ENCODE results near the gene FKBP4. TPM values are rescaled to one million over a fixed set of nuclear protein-coding genes. Genes with fewer than 3 reads are reported as not detected.

Gene FKBP4
- total and polyA plus RNA-seq, 2 of the 13 experiments (the other 11 are each of a cell fraction or from before 2014, with no cell fraction given), result 25.7 to 66.1 TPM

DNA sequence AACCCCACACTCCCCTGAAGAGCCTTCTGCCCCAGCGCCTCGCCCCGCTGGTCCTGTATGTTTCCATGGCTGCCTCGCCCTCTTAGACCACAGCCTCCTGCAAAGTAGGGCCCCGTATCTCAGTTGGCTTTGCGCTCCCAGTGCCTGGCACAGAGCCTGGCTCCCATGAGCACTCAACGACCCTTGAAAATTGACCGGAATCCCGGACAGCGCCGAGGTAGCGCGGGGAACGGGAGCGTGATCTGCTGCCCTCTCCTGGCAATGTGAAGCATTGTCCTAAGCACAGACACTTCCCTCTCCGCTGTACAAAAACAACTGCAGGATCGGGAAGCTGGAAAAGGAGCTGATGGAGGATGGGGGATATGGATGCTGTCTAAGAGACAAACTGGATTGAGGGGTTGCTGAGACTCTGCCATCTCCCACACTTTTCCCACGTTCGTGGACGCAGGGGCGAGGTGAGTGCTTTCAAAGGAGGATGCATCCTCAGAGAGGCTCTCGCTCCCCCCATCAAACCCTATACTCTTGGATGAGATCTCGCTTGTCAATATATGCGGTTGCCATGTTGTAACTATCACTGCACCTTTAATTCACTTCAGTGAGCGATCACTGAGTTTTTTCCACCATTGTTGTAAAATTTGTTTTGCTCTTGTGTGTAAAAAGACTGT is 10.7 kb upstream of the FKBP4 start (continued):
- TF ChIP-seq, protein P1, sequence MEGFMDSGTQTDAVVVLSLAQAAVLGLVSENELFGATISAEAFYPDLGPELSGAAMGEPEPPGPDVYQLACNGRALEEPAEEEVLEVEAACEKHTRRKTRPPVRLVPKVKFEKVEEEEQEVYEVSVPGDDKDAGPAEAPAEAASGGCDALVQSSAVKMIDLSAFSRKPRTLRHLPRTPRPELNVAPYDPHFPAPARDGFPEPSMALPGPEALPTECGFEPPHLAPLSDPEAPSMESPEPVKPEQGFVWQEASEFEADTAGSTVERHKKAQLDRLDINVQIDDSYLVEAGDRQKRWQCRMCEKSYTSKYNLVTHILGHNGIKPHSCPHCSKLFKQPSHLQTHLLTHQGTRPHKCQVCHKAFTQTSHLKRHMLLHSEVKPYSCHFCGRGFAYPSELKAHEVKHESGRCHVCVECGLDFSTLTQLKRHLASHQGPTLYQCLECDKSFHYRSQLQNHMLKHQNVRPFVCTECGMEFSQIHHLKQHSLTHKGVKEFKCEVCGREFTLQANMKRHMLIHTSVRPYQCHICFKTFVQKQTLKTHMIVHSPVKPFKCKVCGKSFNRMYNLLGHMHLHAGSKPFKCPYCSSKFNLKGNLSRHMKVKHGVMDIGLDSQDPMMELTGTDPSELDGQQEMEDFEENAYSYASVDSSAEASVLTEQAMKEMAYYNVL (CRISPR knock-in tag; IDR thresholded peaks at IDR 0.05; ENCODE audit: borderline replicate concordance), result no peak
- TF ChIP-seq STAG1 (CRISPR knock-in tag; IDR thresholded peaks at IDR 0.05) (peak; percentile 72), RAD51 (IDR thresholded peaks at IDR 0.05; ENCODE audit: borderline replicate concordance) (no peak), ZNF670 (CRISPR knock-in tag; IDR thresholded peaks at IDR 0.05; ENCODE audit: borderline replicate concordance) (0 out of 2 replicates have a peak, but pooled peaks have one; percentile 25), ZNF776 (CRISPR knock-in tag; IDR thresholded peaks at IDR 0.05) (no peak), SMYD3 (CRISPR knock-in tag; IDR thresholded peaks at IDR 0.05) (no peak), ZNF430 (CRISPR knock-in tag; IDR thresholded peaks at IDR 0.05) (no peak), ZNF75D (CRISPR knock-in tag; IDR thresholded peaks at IDR 0.05; ENCODE audit: borderline replicate concordance) (no peak)
- TF ChIP-seq, protein P2, sequence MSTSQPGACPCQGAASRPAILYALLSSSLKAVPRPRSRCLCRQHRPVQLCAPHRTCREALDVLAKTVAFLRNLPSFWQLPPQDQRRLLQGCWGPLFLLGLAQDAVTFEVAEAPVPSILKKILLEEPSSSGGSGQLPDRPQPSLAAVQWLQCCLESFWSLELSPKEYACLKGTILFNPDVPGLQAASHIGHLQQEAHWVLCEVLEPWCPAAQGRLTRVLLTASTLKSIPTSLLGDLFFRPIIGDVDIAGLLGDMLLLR (CRISPR knock-in tag; IDR thresholded peaks at IDR 0.05), result no peak
- TF ChIP-seq, protein P3, sequence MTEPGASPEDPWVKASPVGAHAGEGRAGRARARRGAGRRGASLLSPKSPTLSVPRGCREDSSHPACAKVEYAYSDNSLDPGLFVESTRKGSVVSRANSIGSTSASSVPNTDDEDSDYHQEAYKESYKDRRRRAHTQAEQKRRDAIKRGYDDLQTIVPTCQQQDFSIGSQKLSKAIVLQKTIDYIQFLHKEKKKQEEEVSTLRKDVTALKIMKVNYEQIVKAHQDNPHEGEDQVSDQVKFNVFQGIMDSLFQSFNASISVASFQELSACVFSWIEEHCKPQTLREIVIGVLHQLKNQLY (CRISPR knock-in tag; IDR thresholded peaks at IDR 0.05), result no peak
- TF ChIP-seq, protein P4, sequence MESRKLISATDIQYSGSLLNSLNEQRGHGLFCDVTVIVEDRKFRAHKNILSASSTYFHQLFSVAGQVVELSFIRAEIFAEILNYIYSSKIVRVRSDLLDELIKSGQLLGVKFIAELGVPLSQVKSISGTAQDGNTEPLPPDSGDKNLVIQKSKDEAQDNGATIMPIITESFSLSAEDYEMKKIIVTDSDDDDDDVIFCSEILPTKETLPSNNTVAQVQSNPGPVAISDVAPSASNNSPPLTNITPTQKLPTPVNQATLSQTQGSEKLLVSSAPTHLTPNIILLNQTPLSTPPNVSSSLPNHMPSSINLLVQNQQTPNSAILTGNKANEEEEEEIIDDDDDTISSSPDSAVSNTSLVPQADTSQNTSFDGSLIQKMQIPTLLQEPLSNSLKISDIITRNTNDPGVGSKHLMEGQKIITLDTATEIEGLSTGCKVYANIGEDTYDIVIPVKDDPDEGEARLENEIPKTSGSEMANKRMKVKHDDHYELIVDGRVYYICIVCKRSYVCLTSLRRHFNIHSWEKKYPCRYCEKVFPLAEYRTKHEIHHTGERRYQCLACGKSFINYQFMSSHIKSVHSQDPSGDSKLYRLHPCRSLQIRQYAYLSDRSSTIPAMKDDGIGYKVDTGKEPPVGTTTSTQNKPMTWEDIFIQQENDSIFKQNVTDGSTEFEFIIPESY (CRISPR knock-in tag; IDR thresholded peaks at IDR 0.05), result peak; percentile 70; the same call in 1 of the 2 replicates
- TF ChIP-seq, protein P5, sequence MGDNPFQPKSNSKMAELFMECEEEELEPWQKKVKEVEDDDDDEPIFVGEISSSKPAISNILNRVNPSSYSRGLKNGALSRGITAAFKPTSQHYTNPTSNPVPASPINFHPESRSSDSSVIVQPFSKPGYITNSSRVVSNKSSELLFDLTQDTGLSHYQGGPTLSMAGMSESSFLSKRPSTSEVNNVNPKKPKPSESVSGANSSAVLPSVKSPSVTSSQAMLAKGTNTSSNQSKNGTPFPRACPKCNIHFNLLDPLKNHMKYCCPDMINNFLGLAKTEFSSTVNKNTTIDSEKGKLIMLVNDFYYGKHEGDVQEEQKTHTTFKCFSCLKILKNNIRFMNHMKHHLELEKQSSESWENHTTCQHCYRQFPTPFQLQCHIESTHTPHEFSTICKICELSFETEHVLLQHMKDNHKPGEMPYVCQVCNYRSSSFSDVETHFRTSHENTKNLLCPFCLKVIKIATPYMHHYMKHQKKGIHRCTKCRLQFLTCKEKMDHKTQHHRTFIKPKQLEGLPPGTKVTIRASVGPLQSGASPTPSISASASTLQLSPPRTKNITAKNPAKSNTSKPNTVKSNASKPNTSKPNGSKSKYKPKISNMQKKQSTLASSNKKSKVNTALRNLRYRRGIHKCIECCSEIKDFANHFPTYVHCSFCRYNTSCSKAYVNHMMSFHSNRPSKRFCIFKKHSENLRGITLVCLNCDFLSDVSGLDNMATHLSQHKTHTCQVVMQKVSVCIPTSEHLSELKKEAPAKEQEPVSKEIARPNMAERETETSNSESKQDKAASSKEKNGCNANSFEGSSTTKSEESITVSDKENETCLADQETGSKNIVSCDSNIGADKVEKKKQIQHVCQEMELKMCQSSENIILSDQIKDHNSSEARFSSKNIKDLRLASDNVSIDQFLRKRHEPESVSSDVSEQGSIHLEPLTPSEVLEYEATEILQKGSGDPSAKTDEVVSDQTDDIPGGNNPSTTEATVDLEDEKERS (CRISPR knock-in tag; IDR thresholded peaks at IDR 0.05), result no peak
- TF ChIP-seq, protein P6, sequence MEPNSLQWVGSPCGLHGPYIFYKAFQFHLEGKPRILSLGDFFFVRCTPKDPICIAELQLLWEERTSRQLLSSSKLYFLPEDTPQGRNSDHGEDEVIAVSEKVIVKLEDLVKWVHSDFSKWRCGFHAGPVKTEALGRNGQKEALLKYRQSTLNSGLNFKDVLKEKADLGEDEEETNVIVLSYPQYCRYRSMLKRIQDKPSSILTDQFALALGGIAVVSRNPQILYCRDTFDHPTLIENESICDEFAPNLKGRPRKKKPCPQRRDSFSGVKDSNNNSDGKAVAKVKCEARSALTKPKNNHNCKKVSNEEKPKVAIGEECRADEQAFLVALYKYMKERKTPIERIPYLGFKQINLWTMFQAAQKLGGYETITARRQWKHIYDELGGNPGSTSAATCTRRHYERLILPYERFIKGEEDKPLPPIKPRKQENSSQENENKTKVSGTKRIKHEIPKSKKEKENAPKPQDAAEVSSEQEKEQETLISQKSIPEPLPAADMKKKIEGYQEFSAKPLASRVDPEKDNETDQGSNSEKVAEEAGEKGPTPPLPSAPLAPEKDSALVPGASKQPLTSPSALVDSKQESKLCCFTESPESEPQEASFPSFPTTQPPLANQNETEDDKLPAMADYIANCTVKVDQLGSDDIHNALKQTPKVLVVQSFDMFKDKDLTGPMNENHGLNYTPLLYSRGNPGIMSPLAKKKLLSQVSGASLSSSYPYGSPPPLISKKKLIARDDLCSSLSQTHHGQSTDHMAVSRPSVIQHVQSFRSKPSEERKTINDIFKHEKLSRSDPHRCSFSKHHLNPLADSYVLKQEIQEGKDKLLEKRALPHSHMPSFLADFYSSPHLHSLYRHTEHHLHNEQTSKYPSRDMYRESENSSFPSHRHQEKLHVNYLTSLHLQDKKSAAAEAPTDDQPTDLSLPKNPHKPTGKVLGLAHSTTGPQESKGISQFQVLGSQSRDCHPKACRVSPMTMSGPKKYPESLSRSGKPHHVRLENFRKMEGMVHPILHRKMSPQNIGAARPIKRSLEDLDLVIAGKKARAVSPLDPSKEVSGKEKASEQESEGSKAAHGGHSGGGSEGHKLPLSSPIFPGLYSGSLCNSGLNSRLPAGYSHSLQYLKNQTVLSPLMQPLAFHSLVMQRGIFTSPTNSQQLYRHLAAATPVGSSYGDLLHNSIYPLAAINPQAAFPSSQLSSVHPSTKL (CRISPR knock-in tag; IDR thresholded peaks at IDR 0.05), result no peak
- TF ChIP-seq, protein P7, sequence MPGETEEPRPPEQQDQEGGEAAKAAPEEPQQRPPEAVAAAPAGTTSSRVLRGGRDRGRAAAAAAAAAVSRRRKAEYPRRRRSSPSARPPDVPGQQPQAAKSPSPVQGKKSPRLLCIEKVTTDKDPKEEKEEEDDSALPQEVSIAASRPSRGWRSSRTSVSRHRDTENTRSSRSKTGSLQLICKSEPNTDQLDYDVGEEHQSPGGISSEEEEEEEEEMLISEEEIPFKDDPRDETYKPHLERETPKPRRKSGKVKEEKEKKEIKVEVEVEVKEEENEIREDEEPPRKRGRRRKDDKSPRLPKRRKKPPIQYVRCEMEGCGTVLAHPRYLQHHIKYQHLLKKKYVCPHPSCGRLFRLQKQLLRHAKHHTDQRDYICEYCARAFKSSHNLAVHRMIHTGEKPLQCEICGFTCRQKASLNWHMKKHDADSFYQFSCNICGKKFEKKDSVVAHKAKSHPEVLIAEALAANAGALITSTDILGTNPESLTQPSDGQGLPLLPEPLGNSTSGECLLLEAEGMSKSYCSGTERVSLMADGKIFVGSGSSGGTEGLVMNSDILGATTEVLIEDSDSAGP (CRISPR knock-in tag; IDR thresholded peaks at IDR 0.05; ENCODE audit: borderline replicate concordance), result peak; percentile 41; the same call in 1 of the 2 replicates

Measured in HepG2 (cell line).